HepG2 (cell line): ENCODE results near the gene CADM2. TPM values are rescaled to one million over a fixed set of nuclear protein-coding genes. Genes with fewer than 3 reads are reported as not detected.

ENCODE experiments used
- ATAC-seq: fragments of 200-7000 bp; cut with Tn5 transposase; 3 replicates; pipeline ENCODE4 v1.9.1; 2020; ENCODE audit warnings: mild to moderate bottlenecking, moderate library complexity
- BruUV-seq: library from RNA; stranded (reverse); fragments of 400-500 nt; replicated peaks from 2 replicates; lab custom pipeline; 2021; lab: Mats Ljungman, UMichigan
- CTCF ChIA-PET: fragments of 300-600 bp; formaldehyde crosslinking; extraction: SDS; loops from one replicate; lab custom pipeline; 2021; ENCODE audit warnings: low total read pairs, inconsistent platforms, low intra/inter-chr PET ratio; lab: Yijun Ruan, JAX
- POLR2A ChIA-PET: fragments of 350-600 bp; sonication (Branson Sonifier 250); formaldehyde crosslinking; loops from one replicate; lab custom pipeline; 2020; ENCODE audit warnings: antibody characterized with exemption, inconsistent platforms; lab: Yijun Ruan, JAX
- DNase-seq: peaks from one replicate; pipeline ENCODE4 v3.0.0-alpha.2; 2015; ENCODE audit warnings: low spot score
- FAIRE-seq: peaks from 3 replicates; lab custom pipeline; 2011; peaks lifted over from hg19 to GRCh38; lab: Jason Lieb, UNC
- H2AFZ ChIP-seq: one replicate; pipeline ENCODE4 v1.6.1; 2011; ENCODE audit warnings: low read length, inconsistent platforms
- H3K27ac ChIP-seq: fragments of 300-600 bp; 3 replicates; pipeline ENCODE4 v1.8.0; 2011; ENCODE audit warnings: mixed run types, mild to moderate bottlenecking, mixed read lengths, low read length, inconsistent platforms; ENCODE audit not compliant: insufficient read depth; ENCODE audit errors: extremely low read length
- H3K27me3 ChIP-seq, 2 experiments: fragments of 200-600 bp in 1 of 2; 2 replicates in 1 of 2; 3 replicates in 1 of 2; pipeline versions ENCODE4 v1.6.0 to v1.8.0; 2011; ENCODE audit warnings: low read length in 2 of 2, mild to moderate bottlenecking in 2 of 2, moderate library complexity in 2 of 2, inconsistent platforms in 1 of 2; ENCODE audit not compliant: insufficient read depth in 2 of 2, control insufficient read depth in 1 of 2
- H3K36me3 ChIP-seq, 2 experiments: fragments of 200-600 bp in 1 of 2; replicated peaks in 1 of 2; 2 replicates in 1 of 2; 3 replicates in 1 of 2; pipeline versions ENCODE4 v1.5.1 to v1.8.0; 2011; ENCODE audit warnings: low read length in 2 of 2, inconsistent platforms in 1 of 2; ENCODE audit not compliant: insufficient read depth in 2 of 2, control insufficient read depth in 1 of 2
- H3K4me1 ChIP-seq: 2 replicates; pipeline ENCODE4 v1.5.1; 2012; ENCODE audit warnings: low read length, inconsistent platforms; ENCODE audit not compliant: insufficient read depth
- H3K4me2 ChIP-seq: 2 replicates; pipeline ENCODE4 v1.6.0; 2011; ENCODE audit warnings: low read depth, low read length, inconsistent platforms
- H3K4me3 ChIP-seq, 3 experiments: fragments of 200-600 bp in 1 of 3; sonication (generic), shearing (Covaris generic) in 1 of 3; replicated peaks in 1 of 3; 2 replicates each; pipeline ENCODE4 v1.5.1; 2011 to 2016; ENCODE audit warnings: low read length in 3 of 3, inconsistent platforms in 2 of 3, low read depth in 2 of 3, mild to moderate bottlenecking in 2 of 3, control low read depth in 1 of 3, mixed read lengths in 1 of 3; ENCODE audit not compliant: insufficient read depth in 1 of 3
- H3K79me2 ChIP-seq: one replicate; pipeline ENCODE4 v1.6.1; 2011; ENCODE audit warnings: low read length, inconsistent platforms; ENCODE audit not compliant: insufficient read depth
- H3K9ac ChIP-seq: 2 replicates; pipeline ENCODE4 v1.6.0; 2011; ENCODE audit warnings: mild to moderate bottlenecking, low read depth, low read length, inconsistent platforms; ENCODE audit not compliant: insufficient read depth
- H3K9me3 ChIP-seq: 2 replicates; pipeline ENCODE4 v1.5.1; 2012; ENCODE audit warnings: mild to moderate bottlenecking, low read length
- H4K20me1 ChIP-seq: 2 replicates; pipeline ENCODE4 v1.6.0; 2011; ENCODE audit warnings: inconsistent platforms, mild to moderate bottlenecking, low read length, moderate library complexity; ENCODE audit not compliant: insufficient read depth
- ARHGAP35 ChIP-seq: sonication (generic); formaldehyde crosslinking; IDR thresholded peaks from 2 replicates; pipeline ENCODE4 v1.9.0; 2022; ENCODE audit warnings: mild to moderate bottlenecking, inconsistent platforms, moderate library complexity, missing genetic modification reagents, borderline replicate concordance
- HHEX ChIP-seq: IDR thresholded peaks from 2 replicates; pipeline ENCODE4 v1.6.1; 2016; ENCODE audit warnings: control low read depth
- MYPOP ChIP-seq: sonication (generic); formaldehyde crosslinking; IDR thresholded peaks from 2 replicates; pipeline ENCODE4 v1.8.1; 2023; ENCODE audit warnings: mild to moderate bottlenecking, moderate library complexity, missing genetic modification reagents
- ZBTB49 ChIP-seq: sonication (generic); formaldehyde crosslinking; IDR thresholded peaks from 2 replicates; pipeline ENCODE4 v1.4.0; 2020; ENCODE audit warnings: missing genetic modification reagents, borderline replicate concordance
- ZC3H4 ChIP-seq: sonication (generic); formaldehyde crosslinking; IDR thresholded peaks from 2 replicates; pipeline ENCODE4 v1.4.0; 2020; ENCODE audit warnings: missing genetic modification reagents, borderline replicate concordance
- ZNF101 ChIP-seq: sonication (generic); formaldehyde crosslinking; IDR thresholded peaks from 2 replicates; pipeline ENCODE4 v1.4.0; 2020; ENCODE audit warnings: mild to moderate bottlenecking, low read depth, missing genetic modification reagents, borderline replicate concordance
- ZNF460 ChIP-seq: sonication (generic); formaldehyde crosslinking; IDR thresholded peaks from 2 replicates; pipeline ENCODE4 v1.5.1; 2020; ENCODE audit warnings: missing genetic modification reagents, mild to moderate bottlenecking, borderline replicate concordance
- ZNF512B ChIP-seq: sonication (generic); formaldehyde crosslinking; IDR thresholded peaks from 2 replicates; pipeline ENCODE4 v1.5.1; 2020; ENCODE audit warnings: missing genetic modification reagents, mild to moderate bottlenecking, borderline replicate concordance
- ZNF772 ChIP-seq: sonication (generic); formaldehyde crosslinking; IDR thresholded peaks from 2 replicates; pipeline ENCODE4 v1.5.0; 2020; ENCODE audit warnings: mild to moderate bottlenecking, missing genetic modification reagents
- ZUFSP ChIP-seq: sonication (generic); formaldehyde crosslinking; IDR thresholded peaks from 2 replicates; pipeline ENCODE4 v1.9.0; 2021; ENCODE audit warnings: missing genetic modification reagents, mild to moderate bottlenecking, borderline replicate concordance
- WGBS: methylation state at CpG from one replicate; pipeline ENCODE4 v1.1.6; 2017; ENCODE audit warnings: low lambda C conversion rate; 5-methylcytosine and 5-hydroxymethylcytosine counted together
- in situ Hi-C: cut with HindIII; loops from 2 replicates; pipeline ENCODE4 v1.10.0; 2017; ENCODE audit warnings: low pct_unique_long_range_greater_than_20kb; ENCODE audit not compliant: extremely low pct_ligation_motif_present
- intact Hi-C: fragments of 100-400 bp; cut with micrococcal nuclease; formaldehyde crosslinking; loops from one replicate; pipeline ENCODE4 v1.10.0; 2022; ENCODE audit not compliant: unreplicated experiment
- polyA plus RNA-seq, 8 experiments: library from polyadenylated mRNA; depleted of rRNA in 3 of 8; stranded (reverse) in 7 of 8; unstranded in 1 of 8; fragments of >200 nt; fragmentation: Illumina TruSeq in 4 of 8; extraction: Trizol in 4 of 8; gene quantifications; 2 replicates each; pipeline versions ENCODE4 v1.2.1 to v1.2.3, GENCODE V29; 2011 to 2016; ENCODE audit warnings: low read depth in 4 of 8, missing spikeins in 1 of 8, mixed read lengths in 1 of 8; ENCODE audit not compliant: insufficient read depth in 1 of 8
- total RNA-seq, 5 experiments: library from RNA; depleted of rRNA; stranded (reverse); fragments of >200 nt; fragmentation: Illumina TruSeq; extraction: Trizol; gene quantifications; 2 replicates each; pipeline ENCODE4 v1.2.3, GENCODE V29; 2016; ENCODE audit warnings: low read depth in 1 of 5

CADM2 gene
- total and polyA plus RNA-seq, 2 of the 13 experiments (the other 11 are each of a cell fraction or from before 2014, with no cell fraction given) = not detected

- Histone ChIP-seq H3K9ac (no peak overlapping the region), H3K27me3 (no peaks in the 10 kb centered on the region), H4K20me1 (no peaks in the 10 kb centered on the region), H3K79me2 (no peaks in the 10 kb centered on the region), H3K4me2 (no peak overlapping the region), H3K36me3 (no peaks in the 10 kb centered on the region), H3K4me3 (no peak overlapping the region), H3K4me1 (no peaks in the 10 kb centered on the region), H3K27ac (no peak overlapping the region), H2AFZ (no peak overlapping the region), H3K9me3 (no peaks in the 10 kb centered on the region)
- in situ Hi-C loops (no loop called here), intact Hi-C loops (no loop called here)
- ATAC-seq (no peak), FAIRE-seq (no peak), DNase-seq (no peak)
- TF ChIP-seq ZBTB49 (CRISPR knock-in tag) = no peak
- ChIA-PET POLR2A (no interaction called here), CTCF (no interaction called here)
- 4% methylated on average over 2 of the region's 2 CpGs for WGBS
- no TSS peak for BruUV-seq
Observed at GRCh38 chr3:85605066-85605465, 646.3 kb downstream of the CADM2 start.

- ATAC-seq (no peak), DNase-seq (no peak), FAIRE-seq (no peak)
- no peak overlapping the region for H3K4me3 ChIP-seq
- CTCF ChIA-PET = no interaction called here
- no peak overlapping the region for H3K4me2 ChIP-seq
- no peak overlapping the region for H3K9ac ChIP-seq
- POLR2A ChIA-PET = no interaction called here
- H3K27ac ChIP-seq = no peak overlapping the region
- in situ Hi-C loops (no loop called here), intact Hi-C loops (no loop called here)
- no peak overlapping the region for H2AFZ ChIP-seq
- 0% methylated on average over 2 of the region's 2 CpGs for WGBS
- no peaks in the 10 kb centered on the region for H3K36me3 ChIP-seq
- no peaks in the 10 kb centered on the region for H3K27me3 ChIP-seq
- H3K79me2 ChIP-seq = no peaks in the 10 kb centered on the region
- H3K9me3 ChIP-seq = no peaks in the 10 kb centered on the region
- H4K20me1 ChIP-seq = no peaks in the 10 kb centered on the region
- BruUV-seq = no TSS peak
- H3K4me1 ChIP-seq = no peaks in the 10 kb centered on the region
- TF ChIP-seq ZNF101 (CRISPR knock-in tag) = no peak
- no peak for TF ChIP-seq ZC3H4 (CRISPR knock-in tag)
- no peak for TF ChIP-seq ZNF460
- no peak for TF ChIP-seq ZUFSP (CRISPR knock-in tag)
- no peak for TF ChIP-seq HHEX (CRISPR knock-in tag)
- no peak for TF ChIP-seq ARHGAP35 (CRISPR knock-in tag)
- TF ChIP-seq ZNF512B (CRISPR knock-in tag) = no peak
- TF ChIP-seq MYPOP (CRISPR knock-in tag) = no peak
- no peak for TF ChIP-seq ZNF772 (CRISPR knock-in tag)
Observed at GRCh38 chr3:85626662-85627061, 667.9 kb downstream of the CADM2 start.
